Measurements from ENCODE around the gene SIGLEC14. TPM values are rescaled to one million over a fixed set of nuclear protein-coding genes. Genes with fewer than 3 reads are reported as not detected.
"Not testable (repeated sequence)": the region's sequence is repeated elsewhere in the genome, so short reads cannot be mapped to it uniquely, and the experiment has no call there.

SIGLEC14 gene
- total RNA-seq, 1 donor from 2014 or later = not detected

DNA sequence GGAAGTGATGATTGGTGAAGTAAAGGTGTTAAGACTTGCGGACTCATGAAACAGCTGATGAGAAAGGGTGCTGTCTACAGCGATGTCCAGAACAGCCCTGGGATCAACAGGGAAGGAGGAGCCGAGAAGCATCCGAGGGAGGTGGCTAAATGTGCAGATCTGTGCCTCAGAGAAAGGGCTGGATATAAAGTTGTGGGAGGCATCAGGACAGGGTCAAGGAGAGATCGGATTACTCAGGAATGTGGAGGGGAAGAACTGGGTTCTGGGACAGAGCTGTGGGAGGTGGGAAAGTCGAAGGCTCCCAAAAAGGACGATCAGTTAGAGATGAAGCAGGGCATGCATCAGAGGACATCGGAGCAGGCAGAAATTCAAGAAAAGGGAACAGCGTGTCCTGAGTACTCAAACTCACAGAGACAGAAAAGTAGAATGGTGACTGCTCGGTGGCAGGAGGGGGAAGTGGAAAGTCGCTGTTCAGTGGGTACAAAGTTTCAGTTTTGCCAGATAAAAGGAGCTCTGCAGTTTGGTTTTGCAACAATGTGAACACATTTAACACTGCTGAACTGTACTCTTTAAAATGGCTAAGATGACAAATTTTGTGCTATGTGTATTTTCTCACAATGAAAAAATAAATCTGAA, 1.9 kb downstream of the SIGLEC14 start:
- DNase-seq (ENCODE audit: low read depth) = no peak
- H3K27me3 ChIP-seq (ENCODE audit: control insufficient read depth, insufficient read depth, low read length) = no peaks in the 10 kb centered on the region
- FAIRE-seq = no peak
- TF ChIP-seq, protein P1, sequence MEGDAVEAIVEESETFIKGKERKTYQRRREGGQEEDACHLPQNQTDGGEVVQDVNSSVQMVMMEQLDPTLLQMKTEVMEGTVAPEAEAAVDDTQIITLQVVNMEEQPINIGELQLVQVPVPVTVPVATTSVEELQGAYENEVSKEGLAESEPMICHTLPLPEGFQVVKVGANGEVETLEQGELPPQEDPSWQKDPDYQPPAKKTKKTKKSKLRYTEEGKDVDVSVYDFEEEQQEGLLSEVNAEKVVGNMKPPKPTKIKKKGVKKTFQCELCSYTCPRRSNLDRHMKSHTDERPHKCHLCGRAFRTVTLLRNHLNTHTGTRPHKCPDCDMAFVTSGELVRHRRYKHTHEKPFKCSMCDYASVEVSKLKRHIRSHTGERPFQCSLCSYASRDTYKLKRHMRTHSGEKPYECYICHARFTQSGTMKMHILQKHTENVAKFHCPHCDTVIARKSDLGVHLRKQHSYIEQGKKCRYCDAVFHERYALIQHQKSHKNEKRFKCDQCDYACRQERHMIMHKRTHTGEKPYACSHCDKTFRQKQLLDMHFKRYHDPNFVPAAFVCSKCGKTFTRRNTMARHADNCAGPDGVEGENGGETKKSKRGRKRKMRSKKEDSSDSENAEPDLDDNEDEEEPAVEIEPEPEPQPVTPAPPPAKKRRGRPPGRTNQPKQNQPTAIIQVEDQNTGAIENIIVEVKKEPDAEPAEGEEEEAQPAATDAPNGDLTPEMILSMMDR (IDR thresholded peaks at IDR 0.05; ENCODE audit: insufficient read depth, low read length, severe bottlenecking) = no peak
- no peak overlapping the region for H3K4me3 ChIP-seq (ENCODE audit: low read depth, low read length)
- no peaks in the 10 kb centered on the region for H3K36me3 ChIP-seq (ENCODE audit: control insufficient read depth, insufficient read depth, low read length)

DNA sequence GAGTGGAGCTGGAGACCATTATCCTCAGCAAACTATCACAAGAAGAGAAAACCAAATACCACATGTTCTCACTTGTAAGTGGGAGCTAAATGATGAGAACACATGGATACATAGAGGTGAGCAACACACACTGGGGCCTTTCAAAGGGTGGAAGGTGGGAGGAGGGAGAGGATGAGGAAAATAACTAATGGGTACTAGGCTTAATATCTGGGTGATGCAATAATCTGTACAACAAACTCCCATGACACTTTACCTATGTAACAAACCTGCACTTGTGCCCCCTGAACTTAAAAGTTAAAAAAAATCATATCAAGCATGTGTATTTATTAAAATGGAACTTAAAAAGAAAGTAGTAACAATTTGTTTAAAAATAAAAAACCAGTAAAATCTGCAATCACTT, 5.0 kb downstream of the SIGLEC14 start:
- DNase-seq (ENCODE audit: low read depth) (no peak), FAIRE-seq (no peak)
- no peak overlapping the region for H3K4me3 ChIP-seq (ENCODE audit: low read depth, low read length)
- H3K36me3 ChIP-seq (ENCODE audit: control insufficient read depth, insufficient read depth, low read length) = no peaks in the 10 kb centered on the region
- TF ChIP-seq, protein P1 (IDR thresholded peaks at IDR 0.05; ENCODE audit: insufficient read depth, low read length, severe bottlenecking) = no peak
- H3K27me3 ChIP-seq (ENCODE audit: control insufficient read depth, insufficient read depth, low read length) = no peaks in the 10 kb centered on the region

DNA sequence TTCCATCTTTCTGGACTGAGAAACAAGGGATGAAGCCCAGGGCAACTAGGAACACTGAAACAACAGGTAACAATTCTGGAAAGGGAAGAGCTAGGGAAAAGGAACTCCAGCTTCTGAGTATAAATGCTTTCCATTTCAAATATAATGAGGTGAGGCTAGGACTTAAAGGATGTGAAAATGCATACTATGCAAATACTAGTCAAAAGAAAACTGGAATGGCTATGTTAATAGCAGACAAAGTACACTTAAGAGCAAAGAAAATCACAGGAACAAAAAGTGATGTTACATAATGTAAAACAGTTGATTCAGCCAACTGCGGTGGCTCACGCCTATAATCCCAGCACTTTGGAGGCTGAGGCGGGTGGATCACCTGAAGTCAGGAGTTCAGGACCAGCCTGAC, 6.2 kb downstream of the SIGLEC14 start:
- FAIRE-seq (no peak), DNase-seq (ENCODE audit: low read depth) (no peak)
- H3K4me3 ChIP-seq (ENCODE audit: low read depth, low read length) = no peak overlapping the region
- no peaks in the 10 kb centered on the region for H3K36me3 ChIP-seq (ENCODE audit: control insufficient read depth, insufficient read depth, low read length)
- TF ChIP-seq, protein P1 (IDR thresholded peaks at IDR 0.05; ENCODE audit: insufficient read depth, low read length, severe bottlenecking) = no peak
- H3K27me3 ChIP-seq (ENCODE audit: control insufficient read depth, insufficient read depth, low read length) = no peaks in the 10 kb centered on the region

DNA sequence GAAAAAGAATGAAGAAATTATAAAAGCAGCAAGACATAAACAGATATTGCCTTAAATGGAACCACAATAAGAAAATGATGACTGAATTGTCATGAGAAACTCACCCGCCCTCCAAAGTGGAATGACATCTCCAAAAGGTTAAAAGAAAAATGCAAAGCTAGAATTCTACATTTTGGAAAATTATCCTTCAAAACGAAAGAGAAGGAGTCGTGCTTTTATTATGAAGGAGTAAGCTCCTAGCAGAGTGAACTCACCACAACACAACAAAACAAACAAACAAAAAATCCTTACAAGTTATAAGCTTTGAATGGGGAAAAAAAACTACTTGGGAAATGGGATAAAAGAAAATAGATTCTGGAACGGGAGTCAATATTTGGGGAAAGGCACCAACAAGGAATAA, 6.7 kb downstream of the SIGLEC14 start:
- TF ChIP-seq, protein P1 (IDR thresholded peaks at IDR 0.05; ENCODE audit: insufficient read depth, low read length, severe bottlenecking) = no peak
- DNase-seq (ENCODE audit: low read depth) (no peak), FAIRE-seq (no peak)
- Histone ChIP-seq H3K4me3 (ENCODE audit: low read depth, low read length) (no peak overlapping the region), H3K36me3 (ENCODE audit: control insufficient read depth, insufficient read depth, low read length) (no peaks in the 10 kb centered on the region), H3K27me3 (ENCODE audit: control insufficient read depth, insufficient read depth, low read length) (no peaks in the 10 kb centered on the region)

DNA sequence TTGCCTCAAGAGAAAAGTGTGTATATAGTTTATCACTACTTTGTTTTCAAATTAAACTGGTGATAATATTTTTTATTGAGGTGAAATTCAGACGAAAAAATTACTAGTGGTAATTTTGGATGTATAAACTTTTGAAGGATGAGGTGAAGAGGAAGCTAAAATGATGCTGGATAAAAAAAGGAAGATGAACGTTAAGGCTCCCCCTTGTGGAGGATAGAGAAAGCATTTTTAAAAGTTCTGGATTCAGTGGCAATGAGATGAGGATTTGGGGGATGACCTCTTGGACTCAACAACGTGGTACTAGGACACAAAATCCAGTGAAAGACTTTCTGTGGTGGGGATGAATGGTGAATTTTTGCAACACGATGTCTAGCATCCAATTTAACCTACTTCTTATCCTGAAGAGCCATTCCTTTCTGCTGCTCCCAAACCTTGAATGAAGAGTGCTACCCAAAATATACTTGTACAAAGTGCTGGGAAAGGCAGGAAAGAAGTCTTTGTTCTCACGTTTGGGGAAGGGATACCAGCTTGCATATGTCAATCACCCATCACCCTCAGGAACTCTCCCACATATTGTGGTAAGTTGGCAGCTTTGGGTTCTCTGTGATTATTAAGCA, 9.2 kb downstream of the SIGLEC14 start:
- Histone ChIP-seq H3K4me3 (ENCODE audit: low read depth, low read length) (no peak overlapping the region), H3K36me3 (ENCODE audit: control insufficient read depth, insufficient read depth, low read length) (no peaks in the 10 kb centered on the region), H3K27me3 (ENCODE audit: control insufficient read depth, insufficient read depth, low read length) (no peaks in the 10 kb centered on the region)
- TF ChIP-seq, protein P1 (IDR thresholded peaks at IDR 0.05; ENCODE audit: insufficient read depth, low read length, severe bottlenecking) = peak; percentile 32
- no peak for FAIRE-seq
- peak; percentile 1 for DNase-seq (ENCODE audit: low read depth)

DNA sequence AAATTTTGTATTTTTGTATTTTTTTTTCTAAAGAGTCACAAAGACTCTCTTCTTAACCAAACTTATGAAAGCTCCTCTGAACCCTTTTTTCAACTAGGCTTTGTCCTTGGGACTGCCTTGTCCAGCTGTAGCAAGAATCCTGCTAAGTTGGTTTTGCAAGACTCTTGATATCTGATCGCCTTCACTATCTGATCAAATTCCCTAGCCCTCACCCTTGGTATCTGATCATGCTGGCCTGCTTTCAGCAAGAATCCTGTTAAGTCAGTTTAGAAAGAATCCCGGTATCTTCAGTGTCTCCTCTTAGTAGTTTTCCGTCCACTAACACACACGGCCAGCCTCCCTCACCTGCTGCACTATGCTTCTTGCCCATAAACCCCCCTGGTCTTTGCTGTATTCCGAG, 14.5 kb downstream of the SIGLEC14 start:
- FAIRE-seq (no peak), DNase-seq (ENCODE audit: low read depth) (no peak)
- H3K27me3 ChIP-seq (ENCODE audit: control insufficient read depth, insufficient read depth, low read length) = no peaks in the 10 kb centered on the region
- no peaks in the 10 kb centered on the region for H3K36me3 ChIP-seq (ENCODE audit: control insufficient read depth, insufficient read depth, low read length)
- H3K4me3 ChIP-seq (ENCODE audit: low read depth, low read length) = no peak overlapping the region
- TF ChIP-seq, protein P1 (IDR thresholded peaks at IDR 0.05; ENCODE audit: insufficient read depth, low read length, severe bottlenecking) = no peak

DNA sequence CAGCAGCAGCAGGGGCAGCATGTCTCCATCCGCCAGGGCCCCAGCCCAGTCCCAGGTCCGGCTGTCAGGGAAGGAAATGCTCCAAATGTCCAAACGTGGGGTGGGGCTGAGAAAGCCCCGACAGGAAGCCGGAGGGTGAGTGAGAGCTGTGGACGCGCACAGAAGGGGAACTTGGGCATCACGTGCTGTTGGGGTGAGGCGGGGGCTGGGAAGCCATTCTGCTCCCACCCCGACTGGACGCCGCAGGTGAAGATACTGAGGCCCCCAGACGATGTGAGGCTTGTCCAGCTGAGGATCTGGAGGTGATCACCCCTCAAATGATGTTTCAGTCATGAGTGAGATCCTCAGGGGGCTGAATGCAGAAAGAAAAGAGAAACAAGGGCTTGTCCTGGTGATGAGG, 16.3 kb downstream of the SIGLEC14 start, which contains the start of gene SIGLEC5:
SIGLEC5 (minus strand) TSS at position 87 of the 400 bp plus-strand sequence; CDS start at position 21, 66 bp downstream.
- not testable (repeated sequence) for DNase-seq (ENCODE audit: low read depth); FAIRE-seq; H3K36me3 ChIP-seq (ENCODE audit: control insufficient read depth, insufficient read depth, low read length); H3K4me3 ChIP-seq (ENCODE audit: low read depth, low read length); H3K27me3 ChIP-seq (ENCODE audit: control insufficient read depth, insufficient read depth, low read length)

Measured in bronchial epithelial cell (primary cell).